ENCODE measurements around the gene FH.

DNA sequence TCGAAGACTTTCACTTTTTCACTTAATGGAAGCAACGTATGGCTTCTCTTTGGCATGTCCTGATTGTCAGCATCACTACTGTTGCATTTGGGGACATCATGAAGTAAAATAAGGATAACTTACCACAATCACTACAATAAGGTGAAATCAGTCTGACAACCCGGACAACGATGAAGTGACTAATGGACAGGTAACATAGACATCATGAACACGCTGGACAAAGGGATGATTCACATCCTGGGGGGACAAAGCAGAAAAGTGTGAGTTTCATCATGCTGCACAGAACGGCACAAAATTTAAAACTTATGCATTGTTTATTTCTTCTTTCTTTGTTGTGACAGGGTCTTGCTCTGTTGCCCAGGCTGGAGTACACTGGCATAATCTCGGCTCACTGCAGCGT lies 53.9 kb downstream of the FH start:
- TF ChIP-seq CTCF (IDR thresholded peaks at IDR 0.05), result no peak
- TF ChIP-seq POLR2A (IDR thresholded peaks at IDR 0.05), result no peak

Data from heart left ventricle (tissue), 13 donors.